Skeletal muscle satellite cell (primary cell): ENCODE results near the gene RPS4Y1. TPM values are rescaled to one million over a fixed set of nuclear protein-coding genes. Genes with fewer than 3 reads are reported as not detected.
"Not testable (repeated sequence)": the region's sequence is repeated elsewhere in the genome, so short reads cannot be mapped to it uniquely, and the experiment has no call there.

Experiments
- H3K27me3 ChIP-seq: 2 replicates; pipeline ENCODE4 v1.7.0; 2013; ENCODE audit warnings: low read length; ENCODE audit not compliant: control insufficient read depth, insufficient read depth
- H3K36me3 ChIP-seq: 2 replicates; pipeline ENCODE4 v1.7.0; 2013; ENCODE audit warnings: mild to moderate bottlenecking, control low read depth, low read length; ENCODE audit not compliant: insufficient read depth
- H3K4me1 ChIP-seq: 2 replicates; pipeline ENCODE4 v1.7.0; 2013; ENCODE audit warnings: low read length; ENCODE audit not compliant: control insufficient read depth, insufficient read depth
- H3K4me2 ChIP-seq: 2 replicates; pipeline ENCODE4 v1.7.0; 2013; ENCODE audit warnings: mild to moderate bottlenecking, low read length
- H3K4me3 ChIP-seq: 2 replicates; pipeline ENCODE4 v1.7.0; 2013; ENCODE audit warnings: low read length
- H3K9ac ChIP-seq: 2 replicates; pipeline ENCODE4 v1.7.0; 2013; ENCODE audit warnings: mild to moderate bottlenecking, low read depth, low read length, moderate library complexity
- H3K9me3 ChIP-seq: replicated peaks from 2 replicates; pipeline ENCODE4 v1.7.0; 2013; ENCODE audit warnings: mild to moderate bottlenecking, control low read depth, low read length
- total RNA-seq: library from RNA; depleted of rRNA; stranded (reverse); fragments of >200 nt; gene quantifications from 2 replicates; pipeline ENCODE4 v1.2.3, GENCODE V29; 2012; rRNA removed

Gene RPS4Y1
- under 0.01 and 445 TPM in 2 replicates for total RNA-seq

- Histone ChIP-seq H3K27me3 (no peaks in the 10 kb centered on the region), H3K9ac (no peak within 1 kb of the TSS), H3K36me3 (no peaks in the 10 kb centered on the region), H3K4me3 (no peak within 1 kb of the TSS), H3K9me3 (no peaks in the 10 kb centered on the region), H3K4me2 (no peak within 1 kb of the TSS), H3K4me1 (no peaks in the 10 kb centered on the region)
Measured at GRCh38 chrY:2841471-2841893, at the start of gene RPS4Y1. Gene RPS4Y1, plus strand, starts transcription at chrY:2841602. Its CDS starts 23 bp downstream, at chrY:2841625.

- Histone ChIP-seq H3K36me3 (no peaks in the 10 kb centered on the region), H3K4me2 (no peak overlapping the region), H3K4me3 (no peak overlapping the region), H3K4me1 (no peaks in the 10 kb centered on the region), H3K9ac (no peak overlapping the region), H3K9me3 (no peaks in the 10 kb centered on the region), H3K27me3 (no peaks in the 10 kb centered on the region)
Measured at GRCh38 chrY:2796977-2797523, 44.4 kb upstream of the RPS4Y1 start.

- no peak overlapping the region for H3K9ac ChIP-seq
- H3K9me3 ChIP-seq = no peaks in the 10 kb centered on the region
- no peak overlapping the region for H3K4me3 ChIP-seq
- no peaks in the 10 kb centered on the region for H3K27me3 ChIP-seq
- no peaks in the 10 kb centered on the region for H3K36me3 ChIP-seq
- H3K4me1 ChIP-seq = no peaks in the 10 kb centered on the region
- no peak overlapping the region for H3K4me2 ChIP-seq
Measured at GRCh38 chrY:2797991-2798390, 43.4 kb upstream of the RPS4Y1 start.

- Histone ChIP-seq H3K4me1 (no peaks in the 10 kb centered on the region), H3K27me3 (no peaks in the 10 kb centered on the region), H3K4me3 (no peak overlapping the region), H3K9me3 (no peaks in the 10 kb centered on the region), H3K4me2 (no peak overlapping the region), H3K36me3 (no peaks in the 10 kb centered on the region), H3K9ac (no peak overlapping the region)
Measured at GRCh38 chrY:2800246-2800645, 41.2 kb upstream of the RPS4Y1 start.

GRCh38 chrY:2817146-2817896 lies 24.1 kb upstream of the RPS4Y1 start:
- not testable (repeated sequence) for H3K4me3 ChIP-seq

GRCh38 chrY:2824471-2824870 lies 16.9 kb upstream of the RPS4Y1 start:
- H3K9ac ChIP-seq = no peak overlapping the region
- H3K36me3 ChIP-seq = no peaks in the 10 kb centered on the region
- no peaks in the 10 kb centered on the region for H3K4me1 ChIP-seq
- H3K4me2 ChIP-seq = no peak overlapping the region
- H3K9me3 ChIP-seq = no peaks in the 10 kb centered on the region
- H3K27me3 ChIP-seq = no peaks in the 10 kb centered on the region
- H3K4me3 ChIP-seq = no peak overlapping the region

More at GRCh38 chrY:2817146-2817896, 24.1 kb upstream of the RPS4Y1 start:
- H3K27me3 ChIP-seq, H3K36me3 ChIP-seq, H3K4me2 ChIP-seq, H3K9me3 ChIP-seq, H3K9ac ChIP-seq, H3K4me1 ChIP-seq: not testable (repeated sequence)

- H3K4me2 ChIP-seq = no peak overlapping the region
- H3K4me3 ChIP-seq = no peak overlapping the region
- H3K9me3 ChIP-seq = no peaks in the 10 kb centered on the region
Measured at GRCh38 chrY:2828497-2828896, 12.9 kb upstream of the RPS4Y1 start.

GRCh38 chrY:2835230-2835629 lies 6.2 kb upstream of the RPS4Y1 start:
- no peaks in the 10 kb centered on the region for H3K4me1 ChIP-seq
- H3K36me3 ChIP-seq = no peaks in the 10 kb centered on the region
- H3K4me3 ChIP-seq = no peak overlapping the region
- H3K4me2 ChIP-seq = no peak overlapping the region
- no peaks in the 10 kb centered on the region for H3K27me3 ChIP-seq
- H3K9me3 ChIP-seq = no peaks in the 10 kb centered on the region
- no peak overlapping the region for H3K9ac ChIP-seq

More at GRCh38 chrY:2828497-2828896, 12.9 kb upstream of the RPS4Y1 start:
- H3K36me3 ChIP-seq = no peaks in the 10 kb centered on the region
- no peaks in the 10 kb centered on the region for H3K4me1 ChIP-seq
- no peak overlapping the region for H3K9ac ChIP-seq
- no peaks in the 10 kb centered on the region for H3K27me3 ChIP-seq

- Histone ChIP-seq H3K4me3 (no peak overlapping the region), H3K27me3 (no peaks in the 10 kb centered on the region), H3K36me3 (no peaks in the 10 kb centered on the region), H3K4me1 (no peaks in the 10 kb centered on the region), H3K4me2 (no peak overlapping the region), H3K9ac (no peak overlapping the region), H3K9me3 (no peaks in the 10 kb centered on the region)
Measured at GRCh38 chrY:2837078-2837477, 4.3 kb upstream of the RPS4Y1 start.

- Histone ChIP-seq H3K9ac (no peak overlapping the region), H3K36me3 (no peaks in the 10 kb centered on the region), H3K4me3 (no peak overlapping the region), H3K9me3 (no peaks in the 10 kb centered on the region), H3K4me2 (no peak overlapping the region), H3K27me3 (no peaks in the 10 kb centered on the region), H3K4me1 (no peaks in the 10 kb centered on the region)
Measured at GRCh38 chrY:2837932-2838331, 3.5 kb upstream of the RPS4Y1 start.

GRCh38 chrY:2846791-2847190 lies 5.4 kb downstream of the RPS4Y1 start:
- Histone ChIP-seq H3K36me3 (no peaks in the 10 kb centered on the region), H3K27me3 (no peaks in the 10 kb centered on the region), H3K4me3 (no peak overlapping the region), H3K4me1 (no peaks in the 10 kb centered on the region), H3K9me3 (no peaks in the 10 kb centered on the region), H3K9ac (no peak overlapping the region), H3K4me2 (no peak overlapping the region)

GRCh38 chrY:2848384-2848783 lies 7.0 kb downstream of the RPS4Y1 start:
- H3K9ac ChIP-seq = no peak overlapping the region
- H3K36me3 ChIP-seq = no peaks in the 10 kb centered on the region

More at GRCh38 chrY:2848384-2848783, 7.0 kb downstream of the RPS4Y1 start:
- H3K4me1 ChIP-seq = no peaks in the 10 kb centered on the region
- H3K27me3 ChIP-seq = no peaks in the 10 kb centered on the region
- H3K9me3 ChIP-seq = no peaks in the 10 kb centered on the region
- no peak overlapping the region for H3K4me3 ChIP-seq
- H3K4me2 ChIP-seq = no peak overlapping the region
